Epidermal melanocyte (primary cell): ENCODE data around the gene SMG9.

Experiments
- DNase-seq: peaks from one replicate; pipeline ENCODE4 v3.0.0; 2011; ENCODE audit warnings: low spot score; ENCODE audit not compliant: insufficient read length

SMG9 gene, protein sequence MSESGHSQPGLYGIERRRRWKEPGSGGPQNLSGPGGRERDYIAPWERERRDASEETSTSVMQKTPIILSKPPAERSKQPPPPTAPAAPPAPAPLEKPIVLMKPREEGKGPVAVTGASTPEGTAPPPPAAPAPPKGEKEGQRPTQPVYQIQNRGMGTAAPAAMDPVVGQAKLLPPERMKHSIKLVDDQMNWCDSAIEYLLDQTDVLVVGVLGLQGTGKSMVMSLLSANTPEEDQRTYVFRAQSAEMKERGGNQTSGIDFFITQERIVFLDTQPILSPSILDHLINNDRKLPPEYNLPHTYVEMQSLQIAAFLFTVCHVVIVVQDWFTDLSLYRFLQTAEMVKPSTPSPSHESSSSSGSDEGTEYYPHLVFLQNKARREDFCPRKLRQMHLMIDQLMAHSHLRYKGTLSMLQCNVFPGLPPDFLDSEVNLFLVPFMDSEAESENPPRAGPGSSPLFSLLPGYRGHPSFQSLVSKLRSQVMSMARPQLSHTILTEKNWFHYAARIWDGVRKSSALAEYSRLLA

GRCh38 chr19:43754503-43755255 is at the start of gene SMG9:
TSS of gene SMG9 (minus strand) at chr19:43754962. CDS start at chr19:43750741, 4,221 bp downstream.
- DNase-seq: peak; percentile 94

- no peak for DNase-seq
These were observed 49.7 kb upstream of the SMG9 start for GRCh38 chr19:43804432-43804831.

GRCh38 chr19:43802216-43802951 is 47.6 kb upstream of the SMG9 start, which contains the start of gene LYPD5:
TSS of gene LYPD5 (minus strand) at chr19:43802447. CDS start at chr19:43802380, 67 bp downstream.
- no peak for DNase-seq

GRCh38 chr19:43799502-43800142 is 44.9 kb upstream of the SMG9 start:
- no peak for DNase-seq

GRCh38 chr19:43798546-43799409 is 44.0 kb upstream of the SMG9 start:
- DNase-seq: no peak

- no peak for DNase-seq
These were observed 43.3 kb upstream of the SMG9 start for GRCh38 chr19:43798026-43798545.

- DNase-seq: no peak
These were observed 42.8 kb upstream of the SMG9 start for GRCh38 chr19:43797556-43797955.

DNA sequence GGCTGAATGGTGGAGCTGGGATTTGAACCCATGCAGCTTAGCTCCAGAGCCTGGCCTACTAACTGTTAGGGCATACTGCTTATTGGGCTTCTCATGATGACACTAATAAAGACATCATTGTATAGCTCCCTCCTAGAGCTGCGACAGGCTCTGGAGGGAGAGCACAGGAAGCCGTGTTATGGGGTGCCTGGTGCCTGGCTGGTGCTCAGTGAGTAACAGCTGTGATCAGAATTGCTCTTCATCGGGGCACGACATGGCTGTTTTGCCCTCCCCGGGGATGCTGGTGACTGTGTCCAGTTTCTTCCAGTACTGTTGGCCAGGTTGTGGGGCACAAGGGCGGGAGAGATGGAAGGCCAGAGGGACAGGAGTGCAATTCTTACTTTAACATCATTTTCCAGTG is 42.4 kb upstream of the SMG9 start:
- DNase-seq: no peak

DNA sequence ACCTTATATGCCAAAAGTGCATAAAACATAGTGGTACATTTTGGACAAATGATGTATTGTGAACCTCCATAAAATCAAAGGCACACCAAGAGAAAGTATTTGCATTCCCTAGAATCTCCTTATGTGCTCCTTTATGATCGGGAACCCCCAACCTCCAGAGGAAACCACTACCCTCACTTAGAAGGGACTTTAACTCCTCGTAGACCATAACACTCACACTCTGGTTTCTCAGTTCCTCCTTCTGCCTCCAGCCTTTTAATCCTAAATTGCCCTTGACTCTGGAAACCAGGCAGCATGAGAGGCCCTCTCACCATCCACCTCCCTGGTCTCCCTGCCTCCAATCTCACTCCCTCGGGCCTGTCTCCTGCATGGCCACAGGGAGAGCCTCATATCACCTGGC is 35.8 kb upstream of the SMG9 start:
- no peak for DNase-seq

- no peak for DNase-seq
These were observed 34.3 kb upstream of the SMG9 start for GRCh38 chr19:43789029-43789428.

GRCh38 chr19:43786665-43787064 is 31.9 kb upstream of the SMG9 start:
- DNase-seq: no peak

DNA sequence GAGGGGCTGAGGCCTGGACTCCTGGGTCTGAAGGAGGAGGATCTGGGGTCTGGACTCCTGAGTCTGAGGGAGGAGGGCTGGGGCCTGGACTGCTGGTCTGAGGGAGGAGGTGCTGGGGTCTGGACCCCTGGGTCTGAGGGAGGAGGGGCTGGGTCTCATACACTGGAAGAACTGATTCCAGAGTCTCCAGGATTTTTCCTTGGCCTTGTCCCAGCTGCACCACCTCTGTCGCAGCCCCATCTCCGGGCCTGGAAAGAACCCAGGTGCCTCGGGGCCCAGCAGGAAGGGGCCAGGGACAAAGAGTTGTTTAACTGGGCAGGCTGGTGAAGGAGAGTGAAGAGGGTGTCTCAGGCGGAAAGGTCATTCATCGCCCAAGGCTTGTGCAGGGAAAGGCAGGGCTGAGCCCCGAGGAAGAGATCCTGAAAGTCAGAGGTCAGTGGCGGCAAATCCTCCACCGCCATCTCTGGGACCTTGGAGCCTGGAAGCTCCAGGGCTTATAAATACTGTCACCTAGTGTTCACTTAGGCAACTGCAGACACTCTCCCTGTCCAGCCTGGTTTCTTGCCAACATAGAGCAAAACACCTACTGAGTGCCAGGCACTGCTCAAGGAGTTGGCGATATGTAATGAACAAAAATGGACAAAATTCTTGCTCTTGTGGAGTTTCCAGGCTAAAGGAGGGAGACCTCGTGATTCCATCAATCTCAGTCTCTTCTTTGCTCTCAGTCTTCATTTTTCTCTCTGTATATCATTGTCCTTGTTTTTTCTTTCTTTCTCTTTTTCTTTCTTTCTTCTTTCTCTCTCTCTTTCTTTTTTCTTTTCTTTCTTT is 30.4 kb upstream of the SMG9 start:
- peak; percentile 69 for DNase-seq

DNA sequence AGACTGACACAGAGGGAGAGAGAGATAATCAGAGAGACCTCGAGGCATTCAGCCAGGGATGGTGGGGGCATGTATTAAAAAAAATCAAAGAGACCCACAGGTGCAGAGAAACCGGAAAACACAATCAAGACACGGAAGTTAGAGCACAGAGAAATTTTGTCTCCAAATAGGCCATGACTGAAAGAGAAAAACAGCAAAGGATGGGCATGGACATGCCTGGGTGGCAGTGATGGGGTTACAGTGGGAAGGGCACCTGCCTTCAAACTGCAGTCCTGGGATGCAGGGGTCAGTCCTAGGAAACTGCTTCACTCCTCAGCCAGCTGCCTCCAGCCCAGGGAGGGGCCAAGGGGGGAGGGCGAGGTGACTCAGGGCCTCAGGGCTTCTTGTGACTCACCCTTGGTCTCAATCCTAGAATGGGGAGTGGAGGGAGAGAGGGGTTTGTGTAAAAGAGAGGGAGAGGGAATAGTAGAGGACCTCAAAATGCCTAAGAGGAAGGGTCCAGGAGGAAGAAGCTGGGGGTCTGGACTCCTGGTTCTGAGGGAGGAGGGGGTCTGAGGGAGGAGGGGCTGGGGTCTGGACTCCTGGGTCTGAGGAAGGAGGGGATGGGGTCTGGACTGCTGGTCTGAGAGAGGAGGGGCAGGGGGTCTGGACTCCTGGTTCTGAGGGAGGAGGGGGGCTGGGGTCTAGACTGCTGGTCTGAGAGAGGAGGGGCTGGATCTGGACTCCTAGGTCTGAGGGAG is 29.6 kb upstream of the SMG9 start:
- no peak for DNase-seq

DNA sequence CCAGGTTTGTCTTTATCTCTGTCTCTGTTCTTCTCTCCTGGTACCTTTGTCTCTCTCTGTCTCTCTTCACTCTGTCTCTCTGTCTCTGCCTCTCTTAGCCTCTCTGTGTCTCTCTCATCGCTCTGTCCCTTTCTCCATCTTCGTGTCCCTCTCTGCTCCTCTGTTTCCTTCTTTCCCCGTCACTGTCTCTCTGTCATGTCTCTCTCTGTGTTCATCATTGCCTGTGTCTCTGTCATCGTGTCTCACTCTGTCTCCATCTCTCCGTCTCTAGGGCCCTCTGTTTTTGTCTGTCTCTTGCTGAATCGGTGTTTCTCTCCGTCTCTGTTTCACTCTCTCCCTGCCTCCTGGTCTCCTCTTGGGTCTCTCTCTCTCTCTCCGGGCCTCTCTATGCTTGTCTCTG is 28.9 kb upstream of the SMG9 start:
- DNase-seq: no peak

- no peak for DNase-seq
These were observed 28.0 kb upstream of the SMG9 start for GRCh38 chr19:43782689-43783231.

GRCh38 chr19:43782311-43782660 is 27.5 kb upstream of the SMG9 start:
- no peak for DNase-seq

- DNase-seq: no peak
These were observed 27.0 kb upstream of the SMG9 start for GRCh38 chr19:43781630-43782310.
